DOHH2 (cell line): ENCODE results near the gene MYH11.

Experiments
- CTCF ChIP-seq: fragments of 200-600 bp; sonication (generic); IDR thresholded peaks from one replicate; pipeline ENCODE4 v1.5.1; 2014; ENCODE audit warnings: antibody characterized with exemption, mild to moderate bottlenecking, low read depth, low read length; ENCODE audit not compliant: poor library complexity, severe bottlenecking
- EZH2phosphoT487 ChIP-seq: fragments of 200-600 bp; sonication (generic); IDR thresholded peaks from 2 replicates; pipeline ENCODE4 v1.6.1; 2017; ENCODE audit warnings: borderline replicate concordance, mild to moderate bottlenecking, antibody characterized with exemption, low read length, moderate library complexity, mixed read lengths

DNA sequence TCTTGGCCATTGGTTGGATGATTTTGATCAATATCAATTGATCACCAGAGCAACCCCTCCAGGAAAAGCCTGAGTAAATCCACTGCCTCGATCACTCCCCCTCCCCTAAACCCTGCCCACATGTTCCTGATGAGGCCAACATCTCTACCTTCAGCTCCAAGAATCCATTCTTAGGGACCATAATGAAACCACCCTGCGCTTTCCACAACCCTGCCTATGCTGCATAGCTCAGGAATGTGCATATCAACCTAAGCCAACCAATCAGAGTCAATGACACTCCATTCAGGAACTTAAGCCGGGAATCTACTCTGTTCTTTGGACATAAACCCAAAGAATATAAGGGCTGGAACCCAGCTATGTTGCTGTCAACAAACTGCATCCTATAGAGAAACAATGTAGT lies 86.3 kb downstream of the MYH11 start:
- TF ChIP-seq CTCF (no peak), EZH2phosphoT487 (no peak)
